Transverse colon (tissue), 4 donors: ENCODE results near the gene ADCY5. TPM values are rescaled to one million over a fixed set of nuclear protein-coding genes. Genes with fewer than 3 reads are reported as not detected.

Experiments
- DNase-seq: peaks from one replicate; pipeline ENCODE4 v3.0.0-alpha.2; 2019
- H3K27ac ChIP-seq, 4 donors: fragments of 200-600 bp; sonication (generic); 2 replicates each; pipeline ENCODE4 v1.5.1; 2016 to 2018; ENCODE audit warnings: inconsistent platforms in 4 of 4
- H3K27me3 ChIP-seq: fragments of 200-600 bp; sonication (generic); 2 replicates; pipeline ENCODE4 v1.5.1; 2017; ENCODE audit warnings: inconsistent platforms
- H3K36me3 ChIP-seq, 4 donors: fragments of 200-600 bp; sonication (generic); 2 replicates each; pipeline ENCODE4 v1.5.1; 2017 to 2019; ENCODE audit warnings: inconsistent platforms in 4 of 4
- H3K4me1 ChIP-seq, 4 donors: fragments of 200-600 bp; sonication (generic); 2 replicates each; pipeline ENCODE4 v1.5.1; 2017 to 2020; ENCODE audit warnings: inconsistent platforms in 4 of 4
- H3K4me3 ChIP-seq, 4 donors: fragments of 200-600 bp; sonication (generic); 1 replicate in 1 of 4; 2 replicates in 3 of 4; pipeline versions ENCODE4 v1.5.1 to v1.6.1; 2017 to 2019; ENCODE audit warnings: inconsistent platforms in 4 of 4
- H3K9me3 ChIP-seq, 2 donors: fragments of 200-600 bp; sonication (generic); 2 replicates each; pipeline ENCODE4 v1.5.1; 2017 to 2019; ENCODE audit warnings: inconsistent platforms in 2 of 2
- CTCF ChIP-seq, 5 experiments: fragments of 200-600 bp in 3 of 5; fragments of 450-650 bp in 2 of 5; sonication (generic) in 3 of 5; IDR thresholded peaks; 1 replicate in 2 of 5; 2 replicates in 3 of 5; pipeline ENCODE4 v1.5.1; 2016 to 2017; ENCODE audit warnings: antibody characterized with exemption in 5 of 5, inconsistent platforms in 3 of 5, mild to moderate bottlenecking in 2 of 5, moderate library complexity in 1 of 5
- EP300 ChIP-seq: sonication (generic); formaldehyde crosslinking; IDR thresholded peaks from one replicate; pipeline ENCODE4 v1.6.1; 2017; ENCODE audit warnings: antibody characterized with exemption, low read depth
- POLR2A ChIP-seq: fragments of 450-650 bp; IDR thresholded peaks from one replicate; pipeline ENCODE4 v1.6.1; 2016; ENCODE audit warnings: antibody characterized with exemption, mild to moderate bottlenecking, moderate library complexity
- POLR2AphosphoS5 ChIP-seq, 3 donors: sonication (generic); formaldehyde crosslinking; IDR thresholded peaks; one replicate each; pipeline ENCODE4 v1.6.1; 2016; ENCODE audit warnings: antibody characterized with exemption in 3 of 3
- WGBS, 2 donors: methylation state at CpG; one replicate each; pipeline ENCODE4 v1.1.5; 2018; ENCODE audit warnings: low coverage in 1 of 2; 5-methylcytosine and 5-hydroxymethylcytosine counted together
- in situ Hi-C, 4 donors: fragments of 200-750 bp; cut with MboI; loops; one replicate each; pipeline versions ENCODE4 v1.15.0 to v1.15.1; 2017; ENCODE audit warnings: low sequenced_read_pairs in 3 of 4, low pct_ligation_motif_present in 1 of 4, low pct_unique_long_range_greater_than_20kb in 1 of 4
- intact Hi-C: fragments of 100-400 bp; cut with DNase I; formaldehyde crosslinking; loops from one replicate; pipeline ENCODE4 v1.15.1; 2023; ENCODE audit warnings: low total_unique reads
- total RNA-seq, 4 donors: library from RNA; depleted of rRNA; stranded (reverse); fragments of >200 nt; gene quantifications; one replicate each; pipeline ENCODE4 v1.1.0, GENCODE V29; 2016

ADCY5 gene
- total RNA-seq, 4 donors from 2014 or later: 13.9 to 42.0 (median 28.6) TPM

DNA sequence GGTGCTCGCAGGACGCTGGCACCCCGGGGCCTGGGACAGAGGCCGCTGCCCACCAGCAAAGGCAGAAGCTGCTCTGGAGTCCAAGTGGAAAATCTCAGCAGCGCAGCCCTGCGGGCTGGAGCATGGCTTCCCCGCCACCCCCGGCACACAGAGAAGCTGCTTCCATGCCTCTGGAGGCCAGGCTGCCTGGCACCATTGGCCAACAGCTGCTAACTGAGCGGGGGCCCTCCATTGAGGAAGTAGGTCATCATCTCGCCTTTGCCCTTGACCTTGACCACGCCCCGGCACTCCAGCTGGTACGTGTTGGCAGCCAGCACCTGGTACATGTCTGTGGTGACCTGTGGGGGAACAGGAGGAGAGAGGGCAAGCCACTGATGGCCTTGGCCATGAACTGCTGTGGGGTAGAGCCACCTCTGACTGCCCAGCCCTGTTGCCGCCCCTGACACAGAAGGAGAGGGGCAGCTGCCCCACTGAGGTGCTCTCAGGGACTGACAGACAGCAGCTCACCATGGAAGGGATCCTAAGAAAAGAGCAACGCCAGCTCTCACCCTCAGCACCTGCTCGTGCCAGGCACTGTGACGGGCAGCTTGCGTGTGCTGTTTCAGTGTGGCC is 164.4 kb downstream of the ADCY5 start:
- no peaks in the 10 kb centered on the region for H3K9me3 ChIP-seq
- TF ChIP-seq POLR2A (no peak), CTCF (IDR thresholded peaks at IDR 0.05) (no peak), POLR2AphosphoS5 (IDR thresholded peaks at IDR 0.05) (no peak), EP300 (no peak)
- intact Hi-C loops: no loop called here
- no peak overlapping the region for H3K27ac ChIP-seq
- WGBS, 2 donors: 78% methylated on average over 7 of the region's 18 CpGs; no CpG with 5 or more reads in 1 of the 2 donors
- H3K27me3 ChIP-seq: no peaks in the 10 kb centered on the region
- in situ Hi-C loops: no loop called here
- H3K4me3 ChIP-seq: no peak overlapping the region
- H3K4me1 ChIP-seq: no peaks in the 10 kb centered on the region
- no peaks in the 10 kb centered on the region for H3K36me3 ChIP-seq
- no peak for DNase-seq

GRCh38 chr3:123283657-123284398 is 165.1 kb downstream of the ADCY5 start:
- Histone ChIP-seq H3K27ac (no peak overlapping the region), H3K36me3 (no peaks in the 10 kb centered on the region), H3K4me3 (no peak overlapping the region), H3K9me3 (no peaks in the 10 kb centered on the region), H3K27me3 (no peaks in the 10 kb centered on the region), H3K4me1 (no peaks in the 10 kb centered on the region)
- no peak for DNase-seq
- TF ChIP-seq POLR2AphosphoS5 (IDR thresholded peaks at IDR 0.05) (no peak), EP300 (no peak), POLR2A (no peak), CTCF (IDR thresholded peaks at IDR 0.05) (no peak)
- 88 to 92% methylated on average over 8 to 17 of the region's 17 CpGs for WGBS, 2 donors
- in situ Hi-C loops: no loop called here
- intact Hi-C loops: no loop called here

GRCh38 chr3:123283074-123283473 is 165.8 kb downstream of the ADCY5 start:
- Histone ChIP-seq H3K27me3 (no peaks in the 10 kb centered on the region), H3K4me3 (no peak overlapping the region), H3K4me1 (no peaks in the 10 kb centered on the region), H3K36me3 (no peaks in the 10 kb centered on the region), H3K9me3 (no peaks in the 10 kb centered on the region), H3K27ac (no peak overlapping the region)
- 85% methylated on average over 9 of the region's 9 CpGs; no CpG with 5 or more reads in 1 of the 2 donors for WGBS, 2 donors
- no peak for DNase-seq
- TF ChIP-seq EP300: no peak
- TF ChIP-seq CTCF (IDR thresholded peaks at IDR 0.05): no peak
- TF ChIP-seq POLR2A: no peak
- no peak for TF ChIP-seq POLR2AphosphoS5 (IDR thresholded peaks at IDR 0.05)
- in situ Hi-C loops: no loop called here
- intact Hi-C loops: no loop called here

- in situ Hi-C loops: no loop called here
- Histone ChIP-seq H3K9me3 (no peaks in the 10 kb centered on the region), H3K36me3 (no peaks in the 10 kb centered on the region), H3K4me3 (no peak overlapping the region), H3K4me1 (no peaks in the 10 kb centered on the region), H3K27ac (no peak overlapping the region), H3K27me3 (no peaks in the 10 kb centered on the region)
- intact Hi-C loops: no loop called here
- 65 to 88% methylated on average over 4 to 8 of the region's 8 CpGs for WGBS, 2 donors
- no peak for DNase-seq
- TF ChIP-seq POLR2A (no peak), EP300 (no peak), CTCF (IDR thresholded peaks at IDR 0.05) (no peak), POLR2AphosphoS5 (IDR thresholded peaks at IDR 0.05) (no peak)
Measured at GRCh38 chr3:123282461-123282860, 166.4 kb downstream of the ADCY5 start.
